ENCODE results near the gene ZNF467.

The ZNF467 gene

GRCh38 chr7:149715476-149715875 is 57.9 kb downstream of the ZNF467 start:
- no peak for DNase-seq (ENCODE audit: low read depth in 2 of 2)

GRCh38 chr7:149714910-149715471 is 58.4 kb downstream of the ZNF467 start:
- peak in 1 of 2 donors; percentile 21 for DNase-seq (ENCODE audit: low read depth in 2 of 2)

All from activated CD8-positive, alpha-beta memory T cell treated with anti-CD3 and anti-CD28 coated beads for 4 hours (primary cell).